Upper lobe of right lung (tissue), 1 donor: ENCODE results near the gene ELFN2. TPM values are rescaled to one million over a fixed set of nuclear protein-coding genes. Genes with fewer than 3 reads are reported as not detected.
A peak's percentile ranks its signal among the peaks of the same experiment; 100 is the strongest.

Source experiments
- ATAC-seq: fragments of 200-7000 bp; cut with Tn5 transposase; one replicate; pipeline ENCODE4 v1.9.1; 2020; ENCODE audit warnings: mild to moderate bottlenecking, moderate library complexity
- DNase-seq: peaks from one replicate; pipeline ENCODE4 v3.0.0-alpha.2; 2020
- H3K27ac ChIP-seq: fragments of 200-600 bp; one replicate; pipeline ENCODE4 v1.8.0; 2022
- H3K27me3 ChIP-seq: fragments of 200-600 bp; one replicate; pipeline ENCODE4 v1.8.0; 2022; ENCODE audit warnings: mild to moderate bottlenecking
- H3K36me3 ChIP-seq: fragments of 200-600 bp; one replicate; pipeline ENCODE4 v1.8.0; 2022
- H3K4me1 ChIP-seq: fragments of 200-600 bp; one replicate; pipeline ENCODE4 v1.8.0; 2022
- H3K4me3 ChIP-seq: fragments of 200-600 bp; one replicate; pipeline ENCODE4 v1.8.0; 2022; ENCODE audit warnings: mild to moderate bottlenecking
- H3K9me3 ChIP-seq: fragments of 200-600 bp; one replicate; pipeline ENCODE4 v1.8.0; 2022
- intact Hi-C: fragments of 100-400 bp; cut with DNase I; formaldehyde crosslinking; loops from one replicate; pipeline ENCODE4 v1.11.0; 2022
- long read RNA-seq: library from polyadenylated mRNA; unstranded; transcript quantifications from one replicate; pipeline ENCODE4 v2.0.0, GENCODE V29; 2021
- total RNA-seq: library from RNA; stranded (reverse); fragmentation: NEBNext Ultra II Directional; extraction: Animal tissue kit (Norgen Biotek cat#: 25700); gene quantifications from one replicate; pipeline ENCODE4 v1.2.1, GENCODE V29; 2021
- TF ChIP-seq, protein P1 (sequence below): fragments of 200-600 bp; IDR thresholded peaks from one replicate; pipeline ENCODE4 v1.8.0; 2022; ENCODE audit warnings: antibody characterized with exemption
- donor health status: DM: no; HTN: yes; CAD: no; lungs with severe emphysema.

Gene ELFN2
- 0.72 TPM for total RNA-seq
- long read RNA-seq = 0 reads

DNA sequence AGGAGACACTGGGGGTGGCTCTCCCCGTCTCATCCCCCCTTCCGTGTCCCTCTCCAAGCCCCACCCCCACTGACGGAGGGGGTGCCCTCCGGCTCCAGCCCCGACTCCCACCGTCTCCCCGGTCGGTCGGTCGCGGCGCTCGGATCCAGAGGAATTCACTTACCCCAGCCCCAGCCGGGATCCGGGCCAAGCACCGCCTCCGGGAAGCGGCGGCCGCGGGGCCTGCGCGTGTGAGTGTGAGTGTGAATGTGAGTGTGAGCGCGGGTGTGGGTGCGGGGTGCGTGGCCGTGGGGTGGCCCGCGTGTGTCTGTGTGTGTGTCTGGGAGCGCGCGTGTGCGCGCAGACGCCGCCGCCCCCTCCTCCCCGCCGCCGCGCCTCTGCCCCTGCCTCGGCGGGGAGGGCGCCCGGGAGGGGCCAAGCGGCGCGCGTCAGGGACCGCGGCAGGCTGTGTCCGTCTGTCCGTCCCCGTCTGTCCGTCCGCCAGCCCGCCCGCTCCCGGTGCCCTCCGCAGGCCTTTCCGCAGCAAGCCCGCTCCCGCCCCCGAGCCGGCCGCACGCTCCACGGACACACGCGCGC is at the start of gene ELFN2:
Gene ELFN2, minus strand, starts transcription at position 345 of the 576 bp plus-strand sequence. CDS start 51,945 bp downstream, outside the sequence.
- TF ChIP-seq, protein P1, sequence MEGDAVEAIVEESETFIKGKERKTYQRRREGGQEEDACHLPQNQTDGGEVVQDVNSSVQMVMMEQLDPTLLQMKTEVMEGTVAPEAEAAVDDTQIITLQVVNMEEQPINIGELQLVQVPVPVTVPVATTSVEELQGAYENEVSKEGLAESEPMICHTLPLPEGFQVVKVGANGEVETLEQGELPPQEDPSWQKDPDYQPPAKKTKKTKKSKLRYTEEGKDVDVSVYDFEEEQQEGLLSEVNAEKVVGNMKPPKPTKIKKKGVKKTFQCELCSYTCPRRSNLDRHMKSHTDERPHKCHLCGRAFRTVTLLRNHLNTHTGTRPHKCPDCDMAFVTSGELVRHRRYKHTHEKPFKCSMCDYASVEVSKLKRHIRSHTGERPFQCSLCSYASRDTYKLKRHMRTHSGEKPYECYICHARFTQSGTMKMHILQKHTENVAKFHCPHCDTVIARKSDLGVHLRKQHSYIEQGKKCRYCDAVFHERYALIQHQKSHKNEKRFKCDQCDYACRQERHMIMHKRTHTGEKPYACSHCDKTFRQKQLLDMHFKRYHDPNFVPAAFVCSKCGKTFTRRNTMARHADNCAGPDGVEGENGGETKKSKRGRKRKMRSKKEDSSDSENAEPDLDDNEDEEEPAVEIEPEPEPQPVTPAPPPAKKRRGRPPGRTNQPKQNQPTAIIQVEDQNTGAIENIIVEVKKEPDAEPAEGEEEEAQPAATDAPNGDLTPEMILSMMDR = no peak
- no peaks in the 10 kb centered on the region for H3K9me3 ChIP-seq
- no peak for DNase-seq
- no peaks in the 10 kb centered on the region for H3K36me3 ChIP-seq
- H3K27ac ChIP-seq = no peak within 1 kb of the TSS
- H3K4me1 ChIP-seq = no peaks in the 10 kb centered on the region
- peak; percentile 7 for ATAC-seq
- peaks cover 64% of the 10 kb centered on the region for H3K27me3 ChIP-seq
- intact Hi-C loops = no loop called here
- peak within 1 kb of the TSS; percentile 39 for H3K4me3 ChIP-seq

- intact Hi-C loops = no loop called here
- Histone ChIP-seq H3K27me3 (no peaks in the 10 kb centered on the region), H3K27ac (no peak overlapping the region), H3K4me3 (no peak overlapping the region), H3K36me3 (peaks cover 30% of the 10 kb centered on the region), H3K9me3 (no peaks in the 10 kb centered on the region), H3K4me1 (no peaks in the 10 kb centered on the region)
- no peak for ATAC-seq
- TF ChIP-seq, protein P1 = no peak
- no peak for DNase-seq
Observed at GRCh38 chr22:37476389-37477329, 49.4 kb upstream of the ELFN2 start.

DNA sequence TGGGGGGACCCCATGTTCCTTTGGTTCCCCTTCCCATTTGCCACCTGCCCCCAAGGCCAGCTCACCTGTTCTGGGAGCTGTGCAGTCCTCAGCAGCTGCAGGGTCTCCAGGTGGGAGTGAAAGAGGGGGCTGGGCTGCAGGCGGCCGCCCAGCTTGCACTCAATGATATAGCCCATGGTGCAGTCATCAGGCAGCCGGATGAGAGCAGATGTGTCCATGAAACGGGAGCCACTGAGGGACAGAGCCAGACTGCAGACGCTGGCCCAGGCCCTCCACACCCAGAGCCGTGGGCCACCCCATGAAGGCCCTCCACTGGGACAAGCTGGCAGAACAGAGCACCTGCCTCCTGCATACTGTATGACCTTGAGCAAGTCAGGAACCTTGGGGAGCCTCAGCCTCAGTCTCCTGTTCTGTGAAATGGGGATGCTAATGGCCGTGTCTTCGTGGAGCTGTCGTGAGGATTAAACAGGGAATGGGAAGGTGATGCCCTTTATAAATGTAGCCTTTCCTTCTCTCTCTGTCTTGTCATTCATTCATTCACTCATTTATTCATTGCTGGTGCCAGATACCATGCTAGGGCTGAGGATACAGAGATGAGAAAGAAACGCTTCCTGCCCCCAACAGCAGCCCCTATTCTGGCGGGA is 47.3 kb upstream of the ELFN2 start:
- Histone ChIP-seq H3K36me3 (peaks cover 27% of the 10 kb centered on the region), H3K27me3 (no peaks in the 10 kb centered on the region), H3K4me1 (no peaks in the 10 kb centered on the region), H3K27ac (no peak overlapping the region), H3K9me3 (no peaks in the 10 kb centered on the region), H3K4me3 (no peak overlapping the region)
- ATAC-seq = no peak
- no peak for DNase-seq
- TF ChIP-seq, protein P1 = no peak
- intact Hi-C loops = no loop called here

GRCh38 chr22:37473437-37473946 is 46.2 kb upstream of the ELFN2 start:
- intact Hi-C loops = no loop called here
- Histone ChIP-seq H3K4me3 (no peak overlapping the region), H3K36me3 (peaks cover 16% of the 10 kb centered on the region), H3K27ac (no peak overlapping the region), H3K9me3 (no peaks in the 10 kb centered on the region), H3K4me1 (no peaks in the 10 kb centered on the region), H3K27me3 (no peaks in the 10 kb centered on the region)
- no peak for DNase-seq
- no peak for ATAC-seq
- TF ChIP-seq, protein P1 = no peak

DNA sequence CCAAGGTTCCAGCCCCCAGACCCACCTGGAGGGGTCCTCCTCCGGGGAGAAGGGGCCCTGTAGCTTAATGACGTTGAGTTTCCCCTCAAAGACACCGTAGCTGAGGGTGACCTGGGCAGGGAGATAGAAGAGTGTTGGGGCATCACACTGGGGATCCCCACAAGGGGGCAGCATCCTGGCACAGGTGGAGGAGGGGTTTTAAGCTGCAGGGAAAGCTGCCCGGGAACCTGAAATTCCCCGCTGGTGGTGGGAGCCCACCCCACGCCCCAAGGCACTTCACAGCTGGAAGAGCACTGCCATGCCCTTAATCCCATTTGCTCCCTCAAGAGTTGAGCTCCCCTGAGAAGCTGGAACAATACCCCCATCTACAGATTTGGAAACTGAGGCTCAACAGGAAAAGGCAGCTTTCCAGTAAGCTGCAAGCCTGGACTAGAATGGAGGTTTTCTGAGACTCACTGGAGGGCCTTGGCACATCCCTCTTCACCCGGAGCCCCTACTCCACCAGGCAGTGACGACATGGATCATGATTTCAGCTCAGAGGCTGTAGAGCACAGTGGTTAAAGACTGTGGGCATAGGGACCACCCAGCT is 45.2 kb upstream of the ELFN2 start:
- intact Hi-C loops = no loop called here
- Histone ChIP-seq H3K9me3 (no peaks in the 10 kb centered on the region), H3K4me1 (no peaks in the 10 kb centered on the region), H3K27ac (no peak overlapping the region), H3K4me3 (no peak overlapping the region), H3K36me3 (peaks cover 8% of the 10 kb centered on the region), H3K27me3 (no peaks in the 10 kb centered on the region)
- ATAC-seq = peak; percentile 58
- TF ChIP-seq, protein P1 = peak; percentile 52
- no peak for DNase-seq
